ENCODE measurements around the gene ARHGAP26.

The ARHGAP26 gene

DNA sequence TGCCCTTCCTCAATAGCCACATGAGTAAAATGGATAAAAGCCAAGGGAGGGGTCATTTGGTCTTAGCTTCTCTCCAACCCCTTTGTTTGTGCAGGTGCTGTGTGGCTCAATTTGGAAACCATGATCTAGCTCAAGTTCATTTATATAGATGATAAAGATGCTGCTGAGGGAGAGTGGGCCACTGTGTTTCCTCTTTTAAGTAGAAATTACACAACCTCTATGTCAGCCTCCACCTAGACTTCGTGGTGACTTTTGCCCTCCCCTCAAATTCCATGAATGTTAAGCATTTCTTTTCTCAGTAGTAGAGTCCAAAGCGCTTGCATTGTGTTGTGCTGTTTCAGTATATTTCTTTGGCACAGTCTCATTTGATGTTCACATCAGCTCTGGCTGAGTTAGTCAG is 241.4 kb downstream of the ARHGAP26 start:
- Histone ChIP-seq H3K9ac (ENCODE audit: low read length) (no peak overlapping the region), H3K36me3 (ENCODE audit: control insufficient read depth, insufficient read depth, low read length) (no peaks in the 10 kb centered on the region), H3K27me3 (ENCODE audit: control insufficient read depth, insufficient read depth, low read length) (no peaks in the 10 kb centered on the region), H3K4me3 (ENCODE audit: low read length) (no peak overlapping the region), H3K4me1 (ENCODE audit: control insufficient read depth, insufficient read depth, low read length) (no peaks in the 10 kb centered on the region), H3K9me3 (ENCODE audit: control insufficient read depth, low read length) (no peaks in the 10 kb centered on the region)

DNA sequence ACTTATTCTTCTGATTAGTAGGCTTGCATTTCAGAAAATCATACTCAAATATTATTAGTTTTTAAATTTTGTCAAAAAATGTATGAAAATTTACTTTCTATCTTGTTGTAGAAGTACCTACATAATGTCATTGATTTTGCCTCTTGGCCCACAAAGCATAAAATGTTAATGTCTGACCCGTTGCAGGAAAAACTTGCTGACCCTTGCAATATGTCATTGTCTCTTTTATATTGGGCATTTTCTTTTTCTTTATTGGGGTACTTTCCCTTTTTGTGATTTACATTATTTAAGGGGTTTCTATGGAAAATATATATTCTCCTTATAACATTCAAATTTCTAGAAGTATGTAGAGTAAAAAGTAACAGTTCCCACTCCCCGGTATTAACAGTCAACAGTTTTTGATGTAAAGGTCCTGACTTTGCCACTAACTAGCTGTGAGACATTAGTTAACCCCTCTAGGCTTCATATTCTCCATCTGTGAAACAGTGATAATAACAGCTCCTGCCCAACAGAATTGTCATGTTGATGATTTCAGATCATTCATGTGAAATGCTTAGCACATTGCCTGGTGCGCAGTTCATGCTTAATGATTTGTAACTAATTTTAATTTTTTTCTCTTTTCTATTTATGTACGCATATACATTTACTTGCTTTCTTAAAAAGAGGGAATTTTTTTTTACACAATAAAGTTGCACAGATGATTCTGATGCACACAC is 243.2 kb downstream of the ARHGAP26 start:
- Histone ChIP-seq H3K27me3 (ENCODE audit: control insufficient read depth, insufficient read depth, low read length) (no peaks in the 10 kb centered on the region), H3K4me1 (ENCODE audit: control insufficient read depth, insufficient read depth, low read length) (no peaks in the 10 kb centered on the region), H3K9ac (ENCODE audit: low read length) (no peak overlapping the region), H3K36me3 (ENCODE audit: control insufficient read depth, insufficient read depth, low read length) (no peaks in the 10 kb centered on the region), H3K4me3 (ENCODE audit: low read length) (no peak overlapping the region), H3K9me3 (ENCODE audit: control insufficient read depth, low read length) (no peaks in the 10 kb centered on the region)

GRCh38 chr5:143014017-143014651 is 244.0 kb downstream of the ARHGAP26 start:
- Histone ChIP-seq H3K4me1 (ENCODE audit: control insufficient read depth, insufficient read depth, low read length) (no peaks in the 10 kb centered on the region), H3K27me3 (ENCODE audit: control insufficient read depth, insufficient read depth, low read length) (no peaks in the 10 kb centered on the region), H3K9ac (ENCODE audit: low read length) (no peak overlapping the region), H3K9me3 (ENCODE audit: control insufficient read depth, low read length) (no peaks in the 10 kb centered on the region), H3K36me3 (ENCODE audit: control insufficient read depth, insufficient read depth, low read length) (no peaks in the 10 kb centered on the region), H3K4me3 (ENCODE audit: low read length) (no peak overlapping the region)

GRCh38 chr5:143016777-143017516 is 246.8 kb downstream of the ARHGAP26 start:
- H3K4me1 ChIP-seq (ENCODE audit: control insufficient read depth, insufficient read depth, low read length), result no peaks in the 10 kb centered on the region
- H3K36me3 ChIP-seq (ENCODE audit: control insufficient read depth, insufficient read depth, low read length), result no peaks in the 10 kb centered on the region

GRCh38 chr5:143017541-143017940 is 247.4 kb downstream of the ARHGAP26 start:
- Histone ChIP-seq H3K27me3 (ENCODE audit: control insufficient read depth, insufficient read depth, low read length) (no peaks in the 10 kb centered on the region), H3K9ac (ENCODE audit: low read length) (no peak overlapping the region)

More at GRCh38 chr5:143016777-143017516, 246.8 kb downstream of the ARHGAP26 start:
- H3K4me3 ChIP-seq (ENCODE audit: low read length), result no peak overlapping the region
- no peaks in the 10 kb centered on the region for H3K9me3 ChIP-seq (ENCODE audit: control insufficient read depth, low read length)
- no peaks in the 10 kb centered on the region for H3K27me3 ChIP-seq (ENCODE audit: control insufficient read depth, insufficient read depth, low read length)
- H3K9ac ChIP-seq (ENCODE audit: low read length), result no peak overlapping the region

GRCh38 chr5:143017992-143018391 is 247.8 kb downstream of the ARHGAP26 start:
- no peak overlapping the region for H3K9ac ChIP-seq (ENCODE audit: low read length)
- no peaks in the 10 kb centered on the region for H3K4me1 ChIP-seq (ENCODE audit: control insufficient read depth, insufficient read depth, low read length)
- H3K36me3 ChIP-seq (ENCODE audit: control insufficient read depth, insufficient read depth, low read length), result no peaks in the 10 kb centered on the region
- no peaks in the 10 kb centered on the region for H3K27me3 ChIP-seq (ENCODE audit: control insufficient read depth, insufficient read depth, low read length)
- H3K9me3 ChIP-seq (ENCODE audit: control insufficient read depth, low read length), result no peaks in the 10 kb centered on the region
- no peak overlapping the region for H3K4me3 ChIP-seq (ENCODE audit: low read length)

More at GRCh38 chr5:143017541-143017940, 247.4 kb downstream of the ARHGAP26 start:
- Histone ChIP-seq H3K4me3 (ENCODE audit: low read length) (no peak overlapping the region), H3K9me3 (ENCODE audit: control insufficient read depth, low read length) (no peaks in the 10 kb centered on the region), H3K36me3 (ENCODE audit: control insufficient read depth, insufficient read depth, low read length) (no peaks in the 10 kb centered on the region), H3K4me1 (ENCODE audit: control insufficient read depth, insufficient read depth, low read length) (no peaks in the 10 kb centered on the region)

- Histone ChIP-seq H3K36me3 (ENCODE audit: control insufficient read depth, insufficient read depth, low read length) (no peaks in the 10 kb centered on the region), H3K4me1 (ENCODE audit: control insufficient read depth, insufficient read depth, low read length) (no peaks in the 10 kb centered on the region), H3K27me3 (ENCODE audit: control insufficient read depth, insufficient read depth, low read length) (no peaks in the 10 kb centered on the region), H3K9me3 (ENCODE audit: control insufficient read depth, low read length) (no peaks in the 10 kb centered on the region), H3K9ac (ENCODE audit: low read length) (no peak overlapping the region), H3K4me3 (ENCODE audit: low read length) (no peak overlapping the region)
These were observed 249.0 kb downstream of the ARHGAP26 start for GRCh38 chr5:143019157-143019556.

DNA sequence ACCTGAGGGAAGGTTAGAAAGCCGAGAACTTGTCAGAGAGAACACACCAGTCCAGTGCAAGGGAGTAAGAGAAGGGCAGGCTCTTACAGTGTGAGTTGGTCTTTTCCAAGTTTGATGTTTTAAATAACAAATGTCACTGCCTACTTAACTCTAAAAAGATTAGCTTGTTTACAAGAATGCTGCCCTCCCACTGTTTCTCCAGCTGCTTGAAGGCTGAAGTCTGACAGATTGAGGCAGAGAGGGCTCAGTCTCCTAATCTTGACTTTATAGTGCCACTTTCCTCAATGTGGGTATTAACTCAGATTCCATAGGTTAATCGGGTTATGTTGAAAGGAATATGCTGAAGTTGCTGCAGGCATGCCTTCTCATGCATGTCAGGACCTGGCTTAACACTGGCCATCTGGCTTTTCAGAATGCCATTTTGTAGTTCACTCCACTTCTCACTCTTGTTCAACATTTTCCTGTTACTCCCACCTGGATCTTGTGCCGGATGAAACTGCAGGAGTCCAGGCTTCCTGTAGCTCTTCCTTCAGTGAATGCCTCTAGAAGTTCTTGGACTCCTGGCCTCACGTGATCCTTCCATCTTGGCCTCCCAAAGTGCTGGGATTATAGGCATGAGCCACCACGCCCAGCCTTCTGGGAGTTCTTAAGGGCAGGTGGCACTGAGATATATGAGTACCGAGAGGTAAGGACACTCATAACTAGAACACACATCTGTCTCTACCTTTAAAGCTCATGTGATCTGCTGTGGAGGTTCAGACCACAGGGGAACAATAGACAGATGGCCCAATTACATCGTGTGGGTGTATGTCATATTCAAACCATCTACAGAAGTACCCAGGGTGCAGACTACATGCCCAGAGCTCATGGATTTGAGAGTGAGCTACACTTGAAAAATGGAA is 249.7 kb downstream of the ARHGAP26 start:
- Histone ChIP-seq H3K4me1 (ENCODE audit: control insufficient read depth, insufficient read depth, low read length) (no peaks in the 10 kb centered on the region), H3K27me3 (ENCODE audit: control insufficient read depth, insufficient read depth, low read length) (no peaks in the 10 kb centered on the region), H3K36me3 (ENCODE audit: control insufficient read depth, insufficient read depth, low read length) (no peaks in the 10 kb centered on the region), H3K4me3 (ENCODE audit: low read length) (no peak overlapping the region), H3K9ac (ENCODE audit: low read length) (no peak overlapping the region), H3K9me3 (ENCODE audit: control insufficient read depth, low read length) (no peaks in the 10 kb centered on the region)

DNA sequence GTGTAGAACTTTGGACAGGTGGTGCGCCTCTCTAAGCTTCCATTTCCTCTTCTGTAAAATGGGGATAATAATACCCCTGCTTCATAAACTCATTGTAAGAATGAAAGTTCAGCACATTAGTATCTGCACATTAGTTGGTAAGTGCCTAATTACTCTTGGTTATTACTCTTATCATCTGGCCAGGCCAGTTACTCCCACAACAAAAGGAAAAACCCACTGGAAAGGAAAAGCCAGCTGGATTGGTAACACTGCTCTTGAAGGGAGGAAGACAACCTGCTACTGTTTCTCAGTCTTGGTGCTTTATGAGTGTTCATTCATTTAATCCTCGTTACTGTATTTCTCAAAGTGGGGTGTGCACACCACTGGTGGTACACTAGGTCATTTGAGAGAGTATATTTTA is 251.4 kb downstream of the ARHGAP26 start:
- Histone ChIP-seq H3K36me3 (ENCODE audit: control insufficient read depth, insufficient read depth, low read length) (no peaks in the 10 kb centered on the region), H3K9ac (ENCODE audit: low read length) (no peak overlapping the region), H3K4me1 (ENCODE audit: control insufficient read depth, insufficient read depth, low read length) (no peaks in the 10 kb centered on the region), H3K9me3 (ENCODE audit: control insufficient read depth, low read length) (no peaks in the 10 kb centered on the region), H3K4me3 (ENCODE audit: low read length) (no peak overlapping the region), H3K27me3 (ENCODE audit: control insufficient read depth, insufficient read depth, low read length) (no peaks in the 10 kb centered on the region)

DNA sequence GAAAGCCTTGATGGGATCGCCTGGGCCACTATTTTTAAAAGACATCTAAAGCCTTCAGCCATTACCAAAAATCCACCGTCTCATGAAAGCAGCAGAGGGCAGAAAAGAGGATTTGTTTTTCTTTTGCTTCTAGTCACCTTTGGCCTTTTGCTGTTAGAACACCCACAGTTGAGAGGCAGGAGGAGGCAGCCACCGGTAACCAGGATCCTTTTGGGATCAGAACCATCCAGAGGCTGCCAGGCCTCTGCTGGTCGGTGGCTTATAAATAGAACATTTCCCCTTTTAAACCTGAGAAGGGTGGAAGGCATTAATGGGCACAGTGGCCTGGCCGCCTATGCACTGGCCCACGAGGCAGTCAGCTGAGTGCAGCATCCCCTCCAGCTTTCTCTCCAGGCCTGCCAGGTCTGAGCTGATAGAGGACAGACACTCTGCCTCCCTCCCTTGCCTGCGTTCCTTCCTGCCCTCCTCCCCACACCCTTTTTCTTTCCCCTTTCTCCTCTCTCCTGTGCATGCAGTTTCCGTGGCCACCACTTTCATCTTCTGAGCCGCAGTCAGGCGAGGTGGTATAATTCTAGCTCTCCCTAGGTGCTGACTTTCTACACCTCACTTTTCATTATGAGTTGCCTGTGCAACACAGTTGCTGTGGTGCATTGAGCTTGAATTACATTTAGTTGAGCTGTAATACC is 253.4 kb downstream of the ARHGAP26 start:
- H3K36me3 ChIP-seq (ENCODE audit: control insufficient read depth, insufficient read depth, low read length), result no peaks in the 10 kb centered on the region
- no peaks in the 10 kb centered on the region for H3K27me3 ChIP-seq (ENCODE audit: control insufficient read depth, insufficient read depth, low read length)
- H3K4me1 ChIP-seq (ENCODE audit: control insufficient read depth, insufficient read depth, low read length), result no peaks in the 10 kb centered on the region
- no peak overlapping the region for H3K4me3 ChIP-seq (ENCODE audit: low read length)
- no peaks in the 10 kb centered on the region for H3K9me3 ChIP-seq (ENCODE audit: control insufficient read depth, low read length)
- H3K9ac ChIP-seq (ENCODE audit: low read length), result no peak overlapping the region

DNA sequence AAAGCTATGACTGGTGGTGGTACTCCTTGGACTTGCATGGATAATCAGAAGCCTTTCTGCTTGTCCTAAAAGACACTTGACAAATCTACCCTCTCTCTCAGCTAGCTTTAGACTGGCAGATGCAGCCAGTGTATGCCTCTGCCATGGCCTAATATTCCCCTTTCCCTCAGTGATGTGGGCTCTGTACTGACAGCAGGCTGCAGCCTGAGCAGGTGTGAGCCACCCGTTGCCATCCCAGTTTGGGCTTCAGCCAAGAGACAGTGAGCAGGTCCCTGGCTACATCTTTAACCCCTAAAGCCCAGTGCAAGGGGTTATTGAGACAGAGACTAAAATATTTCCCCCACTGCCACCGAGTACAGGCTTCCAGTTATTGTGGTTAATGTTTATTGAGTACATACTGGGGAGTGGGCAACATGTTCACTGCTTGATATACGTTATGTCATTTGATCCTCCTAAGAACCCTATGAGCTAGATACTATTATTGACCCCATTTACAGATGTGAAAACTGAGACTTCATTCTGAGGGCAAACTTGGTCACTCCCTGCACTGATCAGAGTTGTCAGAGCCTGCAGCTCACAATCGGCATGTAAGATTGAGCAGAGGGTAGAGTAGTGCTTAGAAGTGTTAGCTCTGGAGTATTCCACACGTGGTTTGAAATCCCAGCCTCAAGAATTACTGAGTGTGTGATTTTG is 254.2 kb downstream of the ARHGAP26 start:
- Histone ChIP-seq H3K9me3 (ENCODE audit: control insufficient read depth, low read length) (no peaks in the 10 kb centered on the region), H3K36me3 (ENCODE audit: control insufficient read depth, insufficient read depth, low read length) (no peaks in the 10 kb centered on the region), H3K27me3 (ENCODE audit: control insufficient read depth, insufficient read depth, low read length) (no peaks in the 10 kb centered on the region), H3K9ac (ENCODE audit: low read length) (no peak overlapping the region), H3K4me1 (ENCODE audit: control insufficient read depth, insufficient read depth, low read length) (no peaks in the 10 kb centered on the region), H3K4me3 (ENCODE audit: low read length) (no peak overlapping the region)
